HS-5 (cell line): ENCODE results near the gene ZBTB47.

Experiments
- DNase-seq: peaks from one replicate; pipeline ENCODE4 v3.0.0-alpha.2; 2012; ENCODE audit warnings: low read depth

The ZBTB47 gene

GRCh38 chr3:42712688-42713372 lies 59.3 kb downstream of the ZBTB47 start:
- no peak for DNase-seq

DNA sequence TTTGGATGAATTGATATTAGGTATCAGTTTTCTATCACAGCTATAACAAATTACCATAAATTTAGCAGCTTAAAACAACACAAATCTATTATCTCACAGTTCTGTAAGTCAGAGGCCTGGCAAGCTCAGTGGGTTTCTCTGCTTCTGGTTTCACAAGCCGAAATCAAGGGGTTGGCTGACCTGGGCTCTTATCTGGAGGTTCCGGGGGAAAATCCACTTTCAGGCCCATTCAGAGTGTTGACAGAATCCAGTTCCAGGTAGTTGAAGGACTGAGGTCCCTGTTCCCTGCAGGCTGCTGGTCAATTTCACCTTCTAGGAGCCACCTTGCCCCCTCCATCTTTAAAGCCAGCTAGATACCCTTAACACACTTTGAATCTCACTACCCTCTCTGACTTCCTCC lies 60.2 kb downstream of the ZBTB47 start:
- no peak for DNase-seq

GRCh38 chr3:42714171-42714852 lies 60.8 kb downstream of the ZBTB47 start:
- DNase-seq = no peak
